HepG2 (cell line): ENCODE data around the gene ASGR1. TPM values are rescaled to one million over a fixed set of nuclear protein-coding genes. Genes with fewer than 3 reads are reported as not detected.

Experiments used
- ATM ChIP-seq: fragments of 450-650 bp; IDR thresholded peaks from 2 replicates; pipeline ENCODE4 v1.7.1; 2017; ENCODE audit warnings: mild to moderate bottlenecking, borderline replicate concordance
- BORCS8-MEF2B ChIP-seq: sonication (generic); formaldehyde crosslinking; IDR thresholded peaks from 2 replicates; pipeline ENCODE4 v1.8.0; 2022; ENCODE audit warnings: mild to moderate bottlenecking, missing genetic modification reagents
- FOXJ3 ChIP-seq: sonication (generic); formaldehyde crosslinking; IDR thresholded peaks from 2 replicates; pipeline ENCODE4 v1.4.0; 2020; ENCODE audit warnings: missing genetic modification reagents, mild to moderate bottlenecking, borderline replicate concordance
- GATA4 ChIP-seq: sonication (generic); IDR thresholded peaks from 2 replicates; pipeline ENCODE4 v1.6.1; 2016; ENCODE audit warnings: antibody characterized with exemption, low read depth, borderline replicate concordance
- GLI4 ChIP-seq: sonication (generic); formaldehyde crosslinking; IDR thresholded peaks from 2 replicates; pipeline ENCODE4 v1.5.1; 2020; ENCODE audit warnings: missing genetic modification reagents, mild to moderate bottlenecking, moderate library complexity, borderline replicate concordance
- HNRNPUL1 ChIP-seq: fragments of 200-400 bp; formaldehyde crosslinking; IDR thresholded peaks from 2 replicates; pipeline ENCODE4 v1.6.1; 2017; ENCODE audit warnings: low read depth, mild to moderate bottlenecking, low read length, moderate library complexity
- HOXA9 ChIP-seq: sonication (generic); formaldehyde crosslinking; IDR thresholded peaks from 2 replicates; pipeline ENCODE4 v1.8.1; 2022; ENCODE audit warnings: missing genetic modification reagents, mild to moderate bottlenecking, moderate library complexity, borderline replicate concordance
- IKZF5 ChIP-seq: IDR thresholded peaks from 2 replicates; pipeline ENCODE4 v1.6.1; 2018; ENCODE audit warnings: missing genetic modification reagents, mild to moderate bottlenecking, missing compliant biosample characterization
- KLF16 ChIP-seq, 2 experiments: sonication (generic) in 1 of 2; formaldehyde crosslinking in 1 of 2; IDR thresholded peaks; 2 replicates each; pipeline versions ENCODE4 v1.6.1 to v1.8.0; 2016 to 2023; ENCODE audit warnings: missing genetic modification reagents in 2 of 2, missing compliant biosample characterization in 1 of 2
- LBX2 ChIP-seq: sonication (generic); formaldehyde crosslinking; IDR thresholded peaks from 2 replicates; pipeline ENCODE4 v1.5.0; 2020; ENCODE audit warnings: missing genetic modification reagents, mild to moderate bottlenecking, borderline replicate concordance
- MNT ChIP-seq: fragments of 450-650 bp; IDR thresholded peaks from 2 replicates; pipeline ENCODE4 v1.6.1; 2016
- MXI1 ChIP-seq: IDR thresholded peaks from 3 replicates; pipeline ENCODE4 v1.6.1; 2012; ENCODE audit warnings: low read depth, low read length, inconsistent platforms, borderline replicate concordance
- NFATC3 ChIP-seq: sonication (generic); formaldehyde crosslinking; IDR thresholded peaks from 2 replicates; pipeline ENCODE4 v1.5.1; 2020; ENCODE audit warnings: mild to moderate bottlenecking, missing genetic modification reagents
- NR2F6 ChIP-seq, 2 experiments: IDR thresholded peaks; 2 replicates each; pipeline ENCODE4 v1.6.1; 2016; ENCODE audit warnings: antibody characterized with exemption in 1 of 2, mild to moderate bottlenecking in 1 of 2
- PRMT3 ChIP-seq: sonication (generic); formaldehyde crosslinking; IDR thresholded peaks from 2 replicates; pipeline ENCODE4 v1.8.1; 2022; ENCODE audit warnings: low read depth, mild to moderate bottlenecking, moderate library complexity, missing genetic modification reagents, borderline replicate concordance
- RBAK ChIP-seq: sonication (generic); formaldehyde crosslinking; IDR thresholded peaks from 2 replicates; pipeline ENCODE4 v1.5.1; 2020; ENCODE audit warnings: mild to moderate bottlenecking, missing genetic modification reagents
- SIX1 ChIP-seq: sonication (generic); formaldehyde crosslinking; IDR thresholded peaks from 2 replicates; pipeline ENCODE4 v1.4.0; 2020; ENCODE audit warnings: missing genetic modification reagents, borderline replicate concordance
- TCF7L2 ChIP-seq: IDR thresholded peaks from 2 replicates; pipeline ENCODE4 v1.6.1; 2011; ENCODE audit warnings: mild to moderate bottlenecking, low read depth, low read length, moderate library complexity
- USF2 ChIP-seq, 2 experiments: sonication (generic) in 1 of 2; formaldehyde crosslinking in 1 of 2; IDR thresholded peaks; 2 replicates each; pipeline versions ENCODE4 v1.5.1 to v1.6.1; 2011 to 2020; ENCODE audit warnings: borderline replicate concordance in 1 of 2, low read depth in 1 of 2, low read length in 1 of 2, mild to moderate bottlenecking in 1 of 2, missing genetic modification reagents in 1 of 2, moderate library complexity in 1 of 2
- ZFP36L1 ChIP-seq: sonication (generic); formaldehyde crosslinking; IDR thresholded peaks from 2 replicates; pipeline ENCODE4 v1.8.0; 2022; ENCODE audit warnings: mild to moderate bottlenecking, missing genetic modification reagents, moderate library complexity
- ZNF24 ChIP-seq: fragments of 450-650 bp; IDR thresholded peaks from 2 replicates; pipeline ENCODE4 v1.6.1; 2017; ENCODE audit warnings: antibody characterized with exemption, mild to moderate bottlenecking
- ZNF557 ChIP-seq: sonication (generic); formaldehyde crosslinking; IDR thresholded peaks from 2 replicates; pipeline ENCODE4 v1.4.0; 2020; ENCODE audit warnings: missing genetic modification reagents
- ZNF616 ChIP-seq: sonication (generic); formaldehyde crosslinking; IDR thresholded peaks from 2 replicates; pipeline ENCODE4 v1.5.0; 2020; ENCODE audit warnings: low read depth, mild to moderate bottlenecking, missing genetic modification reagents
- ZNF674 ChIP-seq: sonication (generic); formaldehyde crosslinking; IDR thresholded peaks from 2 replicates; pipeline ENCODE4 v1.5.0; 2020; ENCODE audit warnings: low read depth, mild to moderate bottlenecking, missing genetic modification reagents
- ZNF749 ChIP-seq: sonication (generic); formaldehyde crosslinking; IDR thresholded peaks from 2 replicates; pipeline ENCODE4 v1.8.0; 2022; ENCODE audit warnings: mild to moderate bottlenecking, missing genetic modification reagents, moderate library complexity, borderline replicate concordance
- ZNF772 ChIP-seq: sonication (generic); formaldehyde crosslinking; IDR thresholded peaks from 2 replicates; pipeline ENCODE4 v1.5.0; 2020; ENCODE audit warnings: mild to moderate bottlenecking, missing genetic modification reagents
- polyA plus RNA-seq, 8 experiments: library from polyadenylated mRNA; depleted of rRNA in 3 of 8; stranded (reverse) in 7 of 8; unstranded in 1 of 8; fragments of >200 nt; fragmentation: Illumina TruSeq in 4 of 8; extraction: Trizol in 4 of 8; gene quantifications; 2 replicates each; pipeline versions ENCODE4 v1.2.1 to v1.2.3, GENCODE V29; 2011 to 2016; ENCODE audit warnings: low read depth in 4 of 8, missing spikeins in 1 of 8, mixed read lengths in 1 of 8; ENCODE audit not compliant: insufficient read depth in 1 of 8
- total RNA-seq, 5 experiments: library from RNA; depleted of rRNA; stranded (reverse); fragments of >200 nt; fragmentation: Illumina TruSeq; extraction: Trizol; gene quantifications; 2 replicates each; pipeline ENCODE4 v1.2.3, GENCODE V29; 2016; ENCODE audit warnings: low read depth in 1 of 5

Gene ASGR1
- total and polyA plus RNA-seq, 2 of the 13 experiments (the other 11 are each of a cell fraction or from before 2014, with no cell fraction given) = 353 to 796 TPM

- no peak for TF ChIP-seq TCF7L2
- no peak for TF ChIP-seq SIX1
- TF ChIP-seq USF2 (IDR thresholded peaks at IDR 0.05; ENCODE audit: low read depth, low read length) = no peak
- no peak for TF ChIP-seq USF2 (CRISPR knock-in tag; IDR thresholded peaks at IDR 0.05; ENCODE audit: borderline replicate concordance)
- TF ChIP-seq ZNF557 = no peak
- no peak for TF ChIP-seq ZNF616 (CRISPR knock-in tag)
- 0 out of 2 replicates have a peak, but pooled peaks have one; percentile 27 for TF ChIP-seq IKZF5
- TF ChIP-seq ZNF749 = no peak
- TF ChIP-seq KLF16 (CRISPR knock-in tag; IDR thresholded peaks at IDR 0.05) = no peak
- no peak for TF ChIP-seq GATA4
- TF ChIP-seq HNRNPUL1 = no peak
- TF ChIP-seq GLI4 (CRISPR knock-in tag) = no peak
- no peak for TF ChIP-seq ZNF24
- no peak for TF ChIP-seq NFATC3 (CRISPR knock-in tag)
- TF ChIP-seq ZNF674 (CRISPR knock-in tag) = no peak
- no peak for TF ChIP-seq FOXJ3 (CRISPR knock-in tag)
- TF ChIP-seq NR2F6 (IDR thresholded peaks at IDR 0.05) = no peak
- no peak for TF ChIP-seq NR2F6 (CRISPR knock-in tag; IDR thresholded peaks at IDR 0.05)
- TF ChIP-seq LBX2 (CRISPR knock-in tag) = no peak
- no peak for TF ChIP-seq ATM
- no peak for TF ChIP-seq MNT
- TF ChIP-seq ZFP36L1 = no peak
- no peak for TF ChIP-seq HOXA9 (CRISPR knock-in tag)
- TF ChIP-seq RBAK (CRISPR knock-in tag) = no peak
- TF ChIP-seq MXI1 = no peak
- no peak for TF ChIP-seq ZNF772 (CRISPR knock-in tag)
- no peak for TF ChIP-seq PRMT3 (CRISPR knock-in tag)
- no peak for TF ChIP-seq BORCS8-MEF2B
Observed at GRCh38 chr17:7138800-7139381, 40.3 kb downstream of the ASGR1 start (continued).
